HG03342 (cell line): ENCODE results near the gene METTL21A.

Experiments
- ATAC-seq: cut with Tn5 transposase; IDR thresholded peaks from one replicate; pipeline ENCODE4 v1.9.1; 2021; ENCODE audit warnings: mild to moderate bottlenecking, moderate library complexity; ENCODE audit not compliant: unreplicated experiment

The METTL21A gene

GRCh38 chr2:207624185-207625013 is 795 bp downstream of the METTL21A start:
- peak; percentile 34 for ATAC-seq

GRCh38 chr2:207621501-207622039 is 3.6 kb downstream of the METTL21A start:
- ATAC-seq = no peak

GRCh38 chr2:207619764-207620203 is 5.4 kb downstream of the METTL21A start:
- peak; percentile 39 for ATAC-seq

GRCh38 chr2:207617011-207617671 is 8.1 kb downstream of the METTL21A start:
- ATAC-seq = no peak

- no peak for ATAC-seq
Measured at GRCh38 chr2:207616185-207616584, 9.0 kb downstream of the METTL21A start.

- ATAC-seq = no peak
Measured at GRCh38 chr2:207614824-207615223, 10.4 kb downstream of the METTL21A start.

GRCh38 chr2:207612714-207613113 is 12.5 kb downstream of the METTL21A start:
- ATAC-seq = no peak

GRCh38 chr2:207606829-207607228 is 18.4 kb downstream of the METTL21A start:
- no peak for ATAC-seq

- no peak for ATAC-seq
Measured at GRCh38 chr2:207606399-207606798, 18.8 kb downstream of the METTL21A start.

GRCh38 chr2:207603486-207603885 is 21.7 kb downstream of the METTL21A start:
- no peak for ATAC-seq

- no peak for ATAC-seq
Measured at GRCh38 chr2:207601774-207602173, 23.4 kb downstream of the METTL21A start.

- no peak for ATAC-seq
Measured at GRCh38 chr2:207600231-207600630, 25.0 kb downstream of the METTL21A start.

GRCh38 chr2:207599636-207600035 is 25.6 kb downstream of the METTL21A start:
- ATAC-seq = no peak

- ATAC-seq = no peak
Measured at GRCh38 chr2:207594731-207595130, 30.5 kb downstream of the METTL21A start.

GRCh38 chr2:207594264-207594663 is 30.9 kb downstream of the METTL21A start:
- no peak for ATAC-seq

- ATAC-seq = no peak
Measured at GRCh38 chr2:207593277-207593676, 31.9 kb downstream of the METTL21A start.

GRCh38 chr2:207589143-207589542 is 36.1 kb downstream of the METTL21A start:
- no peak for ATAC-seq

GRCh38 chr2:207587305-207587704 is 37.9 kb downstream of the METTL21A start:
- ATAC-seq = no peak

GRCh38 chr2:207584952-207585351 is 40.2 kb downstream of the METTL21A start:
- ATAC-seq = no peak

- ATAC-seq = no peak
Measured at GRCh38 chr2:207571370-207571769, 53.8 kb downstream of the METTL21A start.

- ATAC-seq = no peak
Measured at GRCh38 chr2:207567671-207568070, 57.5 kb downstream of the METTL21A start.
